NT2/D1 (cell line): Measurements from ENCODE around the gene SCN10A.

Experiments used
- YY1 ChIP-seq: IDR thresholded peaks from 2 replicates; pipeline ENCODE4 v1.6.1; 2011; ENCODE audit not compliant: insufficient read length, insufficient read depth
- ZNF274 ChIP-seq: IDR thresholded peaks from 2 replicates; pipeline ENCODE4 v1.6.1; 2011; ENCODE audit warnings: mild to moderate bottlenecking, low read depth, low read length

- TF ChIP-seq YY1 (no peak), ZNF274 (no peak)
These were observed 146.3 kb downstream of the SCN10A start for GRCh38 chr3:38669668-38670067.
